H1 (cell line): ENCODE measurements around the gene GRXCR2. TPM values are rescaled to one million over a fixed set of nuclear protein-coding genes. Genes with fewer than 3 reads are reported as not detected.

Experiments used
- CEBPB ChIP-seq: IDR thresholded peaks from 2 replicates; pipeline ENCODE4 v1.6.1; 2012; ENCODE audit warnings: low read depth, low read length
- CHD7 ChIP-seq: fragments of 300-600 bp; sonication (generic); IDR thresholded peaks from 2 replicates; pipeline ENCODE4 v1.7.1; 2012; ENCODE audit warnings: low read length, moderate library complexity, mild to moderate bottlenecking, inconsistent platforms; ENCODE audit not compliant: insufficient replicate concordance
- CTCF ChIP-seq, 3 experiments: IDR thresholded peaks; 1 replicate in 2 of 3; 2 replicates in 1 of 3; pipeline versions ENCODE4 v1.5.1 to v1.6.1; 2011; ENCODE audit warnings: low read length in 3 of 3, mild to moderate bottlenecking in 3 of 3, inconsistent platforms in 2 of 3, low read depth in 1 of 3, moderate library complexity in 1 of 3; ENCODE audit not compliant: insufficient read depth in 1 of 3; ENCODE audit errors: control extremely low read depth in 1 of 3
- KDM1A ChIP-seq: fragments of 200-600, 300-600 bp; sonication (generic); IDR thresholded peaks from 2 replicates; pipeline ENCODE4 v1.7.1; 2016; ENCODE audit warnings: mild to moderate bottlenecking, low read length, borderline replicate concordance
- POLR2AphosphoS5 ChIP-seq: IDR thresholded peaks from 2 replicates; pipeline ENCODE4 v1.6.1; 2011; ENCODE audit warnings: low read depth, low read length
- SRF ChIP-seq: IDR thresholded peaks from 2 replicates; pipeline ENCODE4 v1.6.1; 2011; ENCODE audit warnings: mild to moderate bottlenecking, low read depth, low read length, moderate library complexity
- USF2 ChIP-seq: IDR thresholded peaks from 2 replicates; pipeline ENCODE4 v1.6.1; 2011; ENCODE audit warnings: low read length, improper control_type of control experiment
- ZNF274 ChIP-seq: IDR thresholded peaks from 2 replicates; pipeline ENCODE4 v1.7.0; 2012; ENCODE audit warnings: low read length, borderline replicate concordance; ENCODE audit errors: extremely low read depth
- polyA plus RNA-seq, 7 experiments: library from polyadenylated mRNA; depleted of rRNA in 3 of 7; stranded (reverse) in 5 of 7; unstranded in 2 of 7; fragments of >200 nt in 5 of 7; fragments of 200-250 nt in 2 of 7; gene quantifications; 1 replicate in 5 of 7; 2 replicates in 1 of 7; 4 replicates in 1 of 7; pipeline versions ENCODE4 v1.2.1 to v1.2.3, GENCODE V29; 2011 to 2013; ENCODE audit warnings: missing spikeins in 2 of 7, mixed read lengths in 2 of 7
- total RNA-seq: library from RNA; stranded (reverse); fragmentation: NEBNext Ultra II Directional; extraction: Animal tissue kit (Norgen Biotek cat#: 25700); gene quantifications from 2 replicates; pipeline ENCODE4 v1.2.1, GENCODE V29; 2021

GRXCR2 gene
- total and polyA plus RNA-seq, 2 of the 8 experiments (the other 6 are each of a cell fraction or from before 2014, with no cell fraction given), result not detected

GRCh38 chr5:145859453-145859852, 13.4 kb downstream of the GRXCR2 start (continued):
- TF ChIP-seq CHD7 (no peak), CTCF (IDR thresholded peaks at IDR 0.05; ENCODE audit: control extremely low read depth in 1 of 3, insufficient read depth in 1 of 3, low read depth in 1 of 3, low read length in 3 of 3) (no peak), SRF (no peak), KDM1A (no peak), POLR2AphosphoS5 (no peak), USF2 (no peak), CEBPB (no peak), ZNF274 (no peak)
